Measurements from ENCODE around the gene ZNF100. TPM values are rescaled to one million over a fixed set of nuclear protein-coding genes. Genes with fewer than 3 reads are reported as not detected.
"Not testable (repeated sequence)": the region's sequence is repeated elsewhere in the genome, so short reads cannot be mapped to it uniquely, and the experiment has no call there.

The ZNF100 gene
- total and polyA plus RNA-seq, 8 donors: 1.5 to 7.6 (median 5.3) TPM

- no peaks in the 10 kb centered on the region for H3K27me3 ChIP-seq
- DNase-seq (no peak), ATAC-seq (no peak), FAIRE-seq (no peak)
- H3K4me3 ChIP-seq: no peak overlapping the region
- intact Hi-C loops (cut with DNase I): no loop called here
- no peaks in the 10 kb centered on the region for H3K36me3 ChIP-seq
- 44 to 65% methylated on average over 1 of the region's 1 CpG for WGBS, 2 donors
- no peak overlapping the region for H3K27ac ChIP-seq
- no peaks in the 10 kb centered on the region for H3K4me1 ChIP-seq
- H3K9me3 ChIP-seq: no peaks in the 10 kb centered on the region
- TF ChIP-seq CTCF (IDR thresholded peaks at IDR 0.05): no peak
Measured at GRCh38 chr19:21674454-21674853, 92.9 kb downstream of the ZNF100 start.

- H3K4me3 ChIP-seq; intact Hi-C loops (cut with DNase I); FAIRE-seq; ATAC-seq; H3K27ac ChIP-seq; H3K4me1 ChIP-seq; H3K27me3 ChIP-seq; DNase-seq; H3K36me3 ChIP-seq; H3K9me3 ChIP-seq: not testable (repeated sequence)
- WGBS, 2 donors: 43 to 67% methylated on average over 2 of the region's 2 CpGs
Measured at GRCh38 chr19:21673479-21673878, 93.9 kb downstream of the ZNF100 start.

Other genes with a start within 250 kb of the ZNF100 start
- gene ZNF43, start 68.6 kb upstream of the ZNF100 start, total RNA-seq: 10 to 100 TPM in 1 of 6 donors, 1 to 10 TPM in 5; 5.6 to 13.3 (median 6.9) TPM
- 1 to 10 TPM; 3.6 to 3.7 TPM for gene ZNF43, start 68.6 kb upstream of the ZNF100 start, polyA plus RNA-seq
- 1 to 10 TPM; 1.5 to 2.8 (median 1.8) TPM for gene ZNF208, start 243.4 kb upstream of the ZNF100 start, total RNA-seq
- gene ZNF208, start 243.4 kb upstream of the ZNF100 start, polyA plus RNA-seq: 1 to 10 TPM; 1.1 to 1.4 TPM